CD14-positive monocyte (primary cell): Measurements from ENCODE around the gene AVPR2. TPM values are rescaled to one million over a fixed set of nuclear protein-coding genes. Genes with fewer than 3 reads are reported as not detected.

Experiments
- DNase-seq, 3 donors: peaks; one replicate each; pipeline ENCODE4 v3.0.0-alpha.2; 2011 to 2022
- H2AFZ ChIP-seq: 2 replicates; pipeline ENCODE4 v1.6.0; 2012; ENCODE audit warnings: mild to moderate bottlenecking, low read depth, low read length, inconsistent platforms; ENCODE audit not compliant: insufficient read depth, poor library complexity, severe bottlenecking
- H3K27ac ChIP-seq, 2 donors: 1 replicate in 1 of 2; 2 replicates in 1 of 2; pipeline ENCODE4 v1.5.1; 2012 to 2013; ENCODE audit warnings: low read length in 2 of 2, control low read depth in 1 of 2, inconsistent platforms in 1 of 2, low read depth in 1 of 2, mild to moderate bottlenecking in 1 of 2
- H3K27me3 ChIP-seq, 2 donors: one replicate each; pipeline versions ENCODE4 v1.6.0 to v1.6.1; 2011 to 2013; ENCODE audit warnings: low read length in 2 of 2; ENCODE audit not compliant: control insufficient read depth in 2 of 2, insufficient read depth in 2 of 2
- H3K36me3 ChIP-seq, 2 donors: replicated peaks in 1 of 2; 1 replicate in 1 of 2; 2 replicates in 1 of 2; pipeline versions ENCODE4 v1.5.1 to v1.6.1; 2012 to 2013; ENCODE audit warnings: low read length in 2 of 2, control low read depth in 1 of 2, inconsistent platforms in 1 of 2, mild to moderate bottlenecking in 1 of 2; ENCODE audit not compliant: insufficient read depth in 2 of 2, control insufficient read depth in 1 of 2
- H3K4me1 ChIP-seq, 2 donors: 1 replicate in 1 of 2; 2 replicates in 1 of 2; pipeline versions ENCODE4 v1.5.1 to v1.6.1; 2012 to 2013; ENCODE audit warnings: low read length in 2 of 2, control low read depth in 1 of 2, inconsistent platforms in 1 of 2, mild to moderate bottlenecking in 1 of 2, moderate library complexity in 1 of 2; ENCODE audit not compliant: insufficient read depth in 2 of 2, control insufficient read depth in 1 of 2
- H3K4me2 ChIP-seq: replicated peaks from 2 replicates; pipeline ENCODE3; 2012; ENCODE audit warnings: low read length, moderate library complexity, mild to moderate bottlenecking; ENCODE audit not compliant: poor library complexity, severe bottlenecking; ENCODE audit errors: extremely low read depth
- H3K4me3 ChIP-seq, 3 experiments: fragments of 200-600 bp in 1 of 3; sonication (generic) in 1 of 3; replicated peaks in 1 of 3; 1 replicate in 2 of 3; 2 replicates in 1 of 3; pipeline ENCODE4 v1.5.1; 2011 to 2013; ENCODE audit warnings: low read length in 3 of 3, mild to moderate bottlenecking in 3 of 3, control low read depth in 2 of 3, low read depth in 2 of 3, inconsistent platforms in 1 of 3, moderate library complexity in 1 of 3
- H3K79me2 ChIP-seq: 2 replicates; pipeline ENCODE4 v1.6.0; 2012; ENCODE audit warnings: mild to moderate bottlenecking, control low read depth, inconsistent platforms, low read length, moderate library complexity; ENCODE audit not compliant: insufficient read depth
- H3K9ac ChIP-seq: 2 replicates; pipeline ENCODE4 v1.6.0; 2017; ENCODE audit warnings: low read length, mild to moderate bottlenecking; ENCODE audit not compliant: insufficient read depth, poor library complexity, severe bottlenecking
- H3K9me3 ChIP-seq, 2 donors: replicated peaks in 1 of 2; 1 replicate in 1 of 2; 2 replicates in 1 of 2; pipeline versions ENCODE4 v1.5.1 to v1.6.1; 2012 to 2013; ENCODE audit warnings: low read length in 2 of 2, control low read depth in 1 of 2; ENCODE audit not compliant: control insufficient read depth in 1 of 2, insufficient read depth in 1 of 2
- H4K20me1 ChIP-seq: 2 replicates; pipeline ENCODE4 v1.6.0; 2012; ENCODE audit warnings: mild to moderate bottlenecking, low read length, control low read depth, moderate library complexity; ENCODE audit not compliant: insufficient read depth
- H3K27ac Mint-ChIP-seq, 7 donors: one replicate each; pipeline ENCODE4 v1.8.0; 2020; ENCODE audit warnings: mild to moderate bottlenecking in 7 of 7, mixed read lengths in 7 of 7, moderate library complexity in 6 of 7, inconsistent platforms in 2 of 7
- H3K27me3 Mint-ChIP-seq, 3 donors: one replicate each; pipeline ENCODE4 v1.8.0; 2021 to 2022; ENCODE audit warnings: low read depth in 3 of 3, mild to moderate bottlenecking in 3 of 3, mixed read lengths in 3 of 3, moderate library complexity in 3 of 3, inconsistent platforms in 1 of 3
- H3K36me3 Mint-ChIP-seq, 2 donors: one replicate each; pipeline ENCODE4 v1.8.0; 2020; ENCODE audit warnings: mixed read lengths in 2 of 2, inconsistent platforms in 1 of 2, mild to moderate bottlenecking in 1 of 2
- H3K4me1 Mint-ChIP-seq: one replicate; pipeline ENCODE4 v1.8.0; 2020; ENCODE audit warnings: mild to moderate bottlenecking, mixed read lengths
- H3K4me3 Mint-ChIP-seq, 2 donors: one replicate each; pipeline ENCODE4 v1.8.0; 2020; ENCODE audit warnings: mild to moderate bottlenecking in 2 of 2, mixed read lengths in 2 of 2, moderate library complexity in 1 of 2
- H3K9me3 Mint-ChIP-seq, 7 donors: one replicate each; pipeline ENCODE4 v1.8.0; 2020 to 2022; ENCODE audit warnings: mixed read lengths in 7 of 7, mild to moderate bottlenecking in 6 of 7, moderate library complexity in 6 of 7, inconsistent platforms in 2 of 7
- CTCF ChIP-seq: fragments of 200-600 bp; IDR thresholded peaks from one replicate; pipeline ENCODE4 v1.8.0; 2022; ENCODE audit warnings: antibody characterized with exemption, mild to moderate bottlenecking
- WGBS: methylation state at CpG from one replicate; pipeline ENCODE4 v1.1.5; 2013; ENCODE audit warnings: missing lambda C conversion rate; ENCODE audit not compliant: insufficient coverage; 5-methylcytosine and 5-hydroxymethylcytosine counted together
- intact Hi-C, 2 donors: fragments of 100-400 bp; cut with micrococcal nuclease; formaldehyde crosslinking; loops; one replicate each; pipeline versions ENCODE4 v1.15.0 to v1.15.1; 2023
- polyA plus RNA-seq, 3 donors: library from polyadenylated mRNA; depleted of rRNA in 1 of 3; unstranded in 2 of 3; stranded (reverse) in 1 of 3; fragments of 300-500 nt in 2 of 3; fragments of >200 nt in 1 of 3; fragmentation: Illumina TruSeq in 2 of 3; gene quantifications; 1 replicate in 2 of 3; 2 replicates in 1 of 3; pipeline ENCODE4 v1.2.3, GENCODE V29; 2012 to 2021

Gene AVPR2
- polyA plus RNA-seq, 3 donors = 0.14 to 0.27 TPM; not detected in 1

DNA sequence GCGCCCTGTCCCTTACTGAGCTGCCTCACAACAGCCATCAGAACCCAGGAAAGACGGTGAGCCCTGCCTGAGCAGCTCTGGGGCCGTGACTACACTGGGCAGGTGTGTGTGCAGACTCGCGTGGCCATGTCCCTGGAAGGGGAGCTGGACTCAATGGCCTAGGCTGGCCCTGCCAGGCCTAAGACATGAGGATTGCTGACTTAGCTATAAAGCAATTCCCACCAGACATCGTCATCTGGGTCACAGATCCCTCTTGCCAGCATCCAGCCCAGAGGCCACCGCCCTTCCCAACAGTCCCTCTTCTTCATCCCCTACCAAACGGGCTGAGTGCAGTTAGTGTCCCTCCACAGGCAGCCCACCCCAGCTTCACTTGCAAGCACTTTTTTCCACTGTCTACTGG, 26.7 kb downstream of the AVPR2 start:
- peak overlapping the region in 1 of 2 donors; percentile 11 for H3K27ac ChIP-seq
- Mint-ChIP-seq H3K27me3 (peaks cover 0 to 35% (median 2%) of the 10 kb centered on the region in 3 donors), H3K4me1 (peaks cover 26% of the 10 kb centered on the region), H3K27ac (peak overlapping the region in 6 of 7 donors; percentile 6 to 70 (median 50)), H3K4me3 (no peak overlapping the region), H3K36me3 (peaks cover 17 to 32% of the 10 kb centered on the region in 2 donors), H3K9me3 (peaks cover 0 to 19% (median 6%) of the 10 kb centered on the region in 7 donors)
- peaks cover 0 to 3% of the 10 kb centered on the region in 2 donors for H3K27me3 ChIP-seq
- peaks cover 47 to 62% of the 10 kb centered on the region in 2 donors for H3K4me1 ChIP-seq
- TF ChIP-seq CTCF = no peak
- H3K36me3 ChIP-seq = peaks cover 31 to 36% of the 10 kb centered on the region in 2 donors
- H3K4me2 ChIP-seq = no peak overlapping the region
- H2AFZ ChIP-seq = no peak overlapping the region
- H3K4me3 ChIP-seq = no peak overlapping the region
- no peaks in the 10 kb centered on the region for H3K9me3 ChIP-seq
- intact Hi-C loops = no loop called here
- WGBS = 100% methylated on average over 4 of the region's 8 CpGs
- no peak for DNase-seq
- peaks cover 47% of the 10 kb centered on the region for H3K79me2 ChIP-seq
- H4K20me1 ChIP-seq = peaks cover 81% of the 10 kb centered on the region
- H3K9ac ChIP-seq = no peak overlapping the region

DNA sequence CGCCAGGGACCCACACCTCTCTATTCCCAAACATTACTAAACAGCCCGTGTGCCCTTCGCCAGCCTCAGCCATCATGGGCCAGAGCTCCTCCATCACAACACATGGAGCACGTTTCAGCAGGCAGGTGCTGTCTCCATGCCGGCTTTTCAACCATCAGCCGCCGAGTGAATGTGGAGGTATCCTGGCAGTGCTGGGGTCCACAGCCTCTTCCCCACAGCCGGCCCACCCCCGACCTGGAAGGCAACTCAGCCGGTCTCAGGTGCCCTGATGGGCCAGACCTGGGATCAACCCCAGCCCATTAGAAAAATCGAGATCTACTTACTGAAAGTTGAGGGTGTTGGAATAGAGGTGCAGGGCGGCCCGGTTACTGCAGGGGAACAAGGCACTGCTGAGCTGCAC, 27.3 kb downstream of the AVPR2 start:
- Mint-ChIP-seq H3K4me3 (no peak overlapping the region), H3K9me3 (peaks cover 0 to 17% (median 6%) of the 10 kb centered on the region in 7 donors), H3K4me1 (peaks cover 26% of the 10 kb centered on the region), H3K36me3 (peaks cover 17 to 32% of the 10 kb centered on the region in 2 donors), H3K27me3 (peaks cover 0 to 41% (median 2%) of the 10 kb centered on the region in 3 donors), H3K27ac (peak overlapping the region in 2 of 7 donors; percentile 14 to 15)
- peaks cover 44 to 56% of the 10 kb centered on the region in 2 donors for H3K4me1 ChIP-seq
- no peaks in the 10 kb centered on the region for H3K9me3 ChIP-seq
- H3K9ac ChIP-seq = no peak overlapping the region
- H3K4me3 ChIP-seq = no peak overlapping the region
- no peak overlapping the region for H3K27ac ChIP-seq
- intact Hi-C loops = no loop called here
- peaks cover 80% of the 10 kb centered on the region for H4K20me1 ChIP-seq
- H3K36me3 ChIP-seq = peaks cover 31 to 36% of the 10 kb centered on the region in 2 donors
- H3K4me2 ChIP-seq = no peak overlapping the region
- WGBS = 83% methylated on average over 1 of the region's 13 CpGs
- no peak overlapping the region for H2AFZ ChIP-seq
- H3K79me2 ChIP-seq = peaks cover 47% of the 10 kb centered on the region
- DNase-seq = no peak
- TF ChIP-seq CTCF = no peak
- peaks cover 0 to 3% of the 10 kb centered on the region in 2 donors for H3K27me3 ChIP-seq
